ENCODE measurements around the gene PPM1M.
A peak's percentile ranks its signal among the peaks of the same experiment; 100 is the strongest.

The PPM1M gene

GRCh38 chr3:52216585-52217408 is 28.8 kb upstream of the PPM1M start:
- no peak for TF ChIP-seq CTCF (IDR thresholded peaks at IDR 0.05; ENCODE audit: low read depth, low read length)
- H3K4me3 ChIP-seq (replicated peaks in 1 of 2; ENCODE audit: low read depth in 2 of 2, low read length in 2 of 2) = no peak overlapping the region
- DNase-seq (ENCODE audit: low read depth in 2 of 2) = peak; percentile 86 to 88

- no peak overlapping the region for H3K4me3 ChIP-seq (replicated peaks in 1 of 2; ENCODE audit: low read depth in 2 of 2, low read length in 2 of 2)
- no peak for DNase-seq (ENCODE audit: low read depth in 2 of 2)
- no peak for TF ChIP-seq CTCF (IDR thresholded peaks at IDR 0.05; ENCODE audit: low read depth, low read length)
These were observed 28.2 kb upstream of the PPM1M start for GRCh38 chr3:52217409-52217805.

GRCh38 chr3:52218026-52218425 is 27.5 kb upstream of the PPM1M start:
- no peak for TF ChIP-seq CTCF (IDR thresholded peaks at IDR 0.05; ENCODE audit: low read depth, low read length)
- H3K4me3 ChIP-seq (replicated peaks in 1 of 2; ENCODE audit: low read depth in 2 of 2, low read length in 2 of 2) = no peak overlapping the region
- DNase-seq (ENCODE audit: low read depth in 2 of 2) = no peak

DNA sequence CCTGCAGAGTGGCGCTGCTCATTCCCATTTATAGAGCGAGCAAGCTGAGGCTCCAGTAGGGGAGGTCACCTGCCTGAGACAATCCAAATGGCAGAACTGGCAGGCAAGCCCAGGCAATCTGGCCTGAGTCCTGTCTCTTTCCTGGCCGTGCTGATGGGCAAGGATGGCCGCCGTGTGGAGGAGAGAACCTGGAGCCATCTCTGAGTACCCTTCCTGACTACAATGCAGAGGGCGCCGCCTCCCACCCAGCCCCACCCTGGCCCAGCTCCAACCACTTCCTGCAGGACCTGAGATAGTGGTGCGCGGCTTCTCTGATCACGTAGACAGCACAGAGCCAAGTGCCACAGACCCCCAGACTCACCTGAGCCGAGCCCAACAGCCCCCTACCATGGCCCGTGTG is 27.1 kb upstream of the PPM1M start:
- DNase-seq (ENCODE audit: low read depth in 2 of 2) = no peak
- no peak for TF ChIP-seq CTCF (IDR thresholded peaks at IDR 0.05; ENCODE audit: low read depth, low read length)
- no peak overlapping the region for H3K4me3 ChIP-seq (replicated peaks in 1 of 2; ENCODE audit: low read depth in 2 of 2, low read length in 2 of 2)

- H3K4me3 ChIP-seq (replicated peaks in 1 of 2; ENCODE audit: low read depth in 2 of 2, low read length in 2 of 2) = no peak overlapping the region
- TF ChIP-seq CTCF (IDR thresholded peaks at IDR 0.05; ENCODE audit: low read depth, low read length) = no peak
- DNase-seq (ENCODE audit: low read depth in 2 of 2) = peak; percentile 33 to 38
These were observed 26.5 kb upstream of the PPM1M start for GRCh38 chr3:52218937-52219650.

GRCh38 chr3:52220380-52221026 is 25.1 kb upstream of the PPM1M start:
- peak; percentile 97 for TF ChIP-seq CTCF (IDR thresholded peaks at IDR 0.05; ENCODE audit: low read depth, low read length)
- DNase-seq (ENCODE audit: low read depth in 2 of 2) = peak; percentile 79 to 82
- no peak overlapping the region for H3K4me3 ChIP-seq (replicated peaks in 1 of 2; ENCODE audit: low read depth in 2 of 2, low read length in 2 of 2)
